Muscle of back (tissue), 11 donors: ENCODE results near the gene WWOX. TPM values are rescaled to one million over a fixed set of nuclear protein-coding genes. Genes with fewer than 3 reads are reported as not detected.
"Not testable (repeated sequence)": the region's sequence is repeated elsewhere in the genome, so short reads cannot be mapped to it uniquely, and the experiment has no call there.

ENCODE experiments used
- DNase-seq, 3 donors: peaks; one replicate each; pipeline versions ENCODE4 v3.0.0 to v3.0.0-alpha.2; 2013
- polyA plus RNA-seq, 10 donors: library from polyadenylated mRNA; unstranded; fragments of 120-200 nt; gene quantifications; one replicate each; pipeline ENCODE4 v1.2.1, GENCODE V29; 2013; ENCODE audit not compliant: insufficient read length in 10 of 10

The WWOX gene
- polyA plus RNA-seq, 10 donors: 7.8 to 14.7 (median 12.8) TPM

DNA sequence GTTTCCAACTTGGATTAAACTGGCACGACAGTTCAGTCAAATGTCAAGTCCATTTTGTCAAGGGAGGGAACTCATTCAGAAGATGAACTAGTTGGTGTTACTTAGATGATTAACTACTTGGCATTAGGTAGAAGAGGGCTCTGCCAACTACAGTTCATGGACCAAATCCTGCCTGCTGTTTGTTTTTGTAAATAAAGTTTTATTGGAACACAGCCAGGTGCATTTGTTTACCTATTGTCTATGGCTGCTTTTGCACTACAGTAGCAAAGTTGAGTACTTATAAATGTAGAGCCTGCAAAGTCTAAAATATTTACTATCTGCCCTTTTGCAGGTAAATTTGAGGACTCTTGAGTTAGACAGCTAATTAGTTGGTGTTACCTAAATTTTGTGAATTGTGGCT is 1091.1 kb downstream of the WWOX start:
- DNase-seq: no peak

DNA sequence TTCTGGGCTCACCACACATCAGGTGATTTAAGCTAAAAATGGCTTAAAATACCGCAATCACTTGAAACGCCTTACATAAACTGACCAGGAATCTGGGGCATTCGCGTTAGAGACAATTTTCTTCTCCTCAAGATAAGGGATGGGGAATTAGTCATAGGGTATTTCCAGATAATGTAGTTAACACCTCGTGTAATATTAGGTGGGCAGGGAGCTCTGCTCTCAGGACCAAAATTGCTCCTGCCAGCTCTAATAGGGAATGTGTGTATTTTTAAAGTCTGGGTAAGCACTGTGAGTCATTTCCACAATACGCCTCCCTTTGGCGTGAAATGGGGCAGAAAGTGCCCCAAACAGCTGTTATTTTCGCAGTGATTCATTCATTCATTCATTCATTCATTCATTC is 1092.5 kb downstream of the WWOX start:
- no peak for DNase-seq

DNA sequence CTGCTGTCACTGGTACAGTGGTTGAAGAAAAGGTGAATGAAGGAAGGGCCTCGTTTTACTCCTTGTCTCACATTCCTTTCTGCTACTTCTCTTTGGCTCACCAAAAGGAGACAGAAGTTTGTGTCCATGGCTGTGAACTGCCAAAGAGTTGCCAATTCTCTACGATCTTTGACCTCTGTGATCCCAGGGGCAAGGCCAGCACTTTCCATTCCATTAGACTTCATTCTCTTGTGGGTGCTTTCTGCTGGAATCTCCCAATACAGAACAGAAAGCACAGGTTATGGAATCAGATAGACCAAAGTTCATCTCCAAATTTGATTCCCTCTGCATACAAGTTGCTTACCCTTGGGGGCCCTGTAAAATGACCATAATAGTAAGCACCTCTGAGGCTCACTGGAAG is 1093.5 kb downstream of the WWOX start:
- no peak for DNase-seq

DNA sequence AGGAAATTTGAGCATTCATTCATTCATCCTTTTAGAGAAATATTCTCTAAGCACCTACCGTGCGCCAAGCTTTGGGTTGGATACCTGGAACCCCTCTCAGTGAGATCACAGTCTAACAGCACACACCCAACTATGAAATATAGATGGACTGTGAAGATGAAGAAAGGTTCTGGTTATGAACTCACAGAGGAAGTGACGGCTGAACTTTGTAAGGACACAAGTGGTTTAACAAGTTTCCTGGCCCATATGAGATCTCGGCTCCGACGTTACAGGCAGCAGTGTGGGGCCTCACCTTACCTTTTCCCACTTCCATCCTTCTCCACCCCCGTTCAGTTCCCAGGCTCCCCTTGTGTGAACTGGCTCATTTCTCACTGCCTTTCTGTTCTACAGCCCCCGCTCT is 1094.8 kb downstream of the WWOX start:
- DNase-seq: no peak

DNA sequence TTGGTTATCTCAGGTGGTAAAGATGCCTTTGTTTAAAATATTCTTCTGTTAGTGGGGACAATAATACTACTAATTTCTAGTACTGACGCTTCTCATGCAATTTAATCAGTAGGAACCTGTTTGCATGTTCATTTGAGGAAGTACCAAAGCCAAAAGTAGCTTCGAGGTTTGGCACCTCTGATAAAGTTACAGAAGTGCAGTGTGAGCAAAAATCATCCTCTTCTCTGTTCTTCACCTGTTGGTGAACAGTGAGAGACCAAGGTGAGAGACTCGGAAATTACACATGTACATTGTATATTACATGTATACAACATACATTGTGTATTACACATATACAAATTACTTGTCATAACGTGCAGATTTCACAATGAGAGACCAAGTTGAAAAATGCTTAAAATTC is 1096.5 kb downstream of the WWOX start:
- no peak for DNase-seq

DNA sequence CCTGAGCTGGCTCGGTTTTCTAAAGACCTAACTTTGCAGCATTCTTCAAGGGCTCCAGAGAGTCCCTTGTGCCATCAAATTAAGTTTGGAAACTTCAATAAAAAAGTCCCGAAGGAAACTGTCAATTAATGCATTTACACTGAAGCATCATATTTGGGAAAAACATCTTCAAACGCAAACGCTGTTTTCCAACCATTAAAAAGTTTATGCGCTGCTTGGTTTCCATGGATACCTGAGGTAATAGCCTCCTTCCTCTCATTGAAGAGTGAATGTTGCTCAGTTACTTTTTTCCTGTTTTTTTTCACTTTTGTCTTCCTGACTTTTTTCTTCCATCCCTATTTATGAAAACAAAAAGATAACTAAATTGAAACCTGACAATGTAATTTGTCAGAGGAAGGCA is 1102.0 kb downstream of the WWOX start:
- DNase-seq: peak in 2 of 3 donors; percentile 6 to 29

DNA sequence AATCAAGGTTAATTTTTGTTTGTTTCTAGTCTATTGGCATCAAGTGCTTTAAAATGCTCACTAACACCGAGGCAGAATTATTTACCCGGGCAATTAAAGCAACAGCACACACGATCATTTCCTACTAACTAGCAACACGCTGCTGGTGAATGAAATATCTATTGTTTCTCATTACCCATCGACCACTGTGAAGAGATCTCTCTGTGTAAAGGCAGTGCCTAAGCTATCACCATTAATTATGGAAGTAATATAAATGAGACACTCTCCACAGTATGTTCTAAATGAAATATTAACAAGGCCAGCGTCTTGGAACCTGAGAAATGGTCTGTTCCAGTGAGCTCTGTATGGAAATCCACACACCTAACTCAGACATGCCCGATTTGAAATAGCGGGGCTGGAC is 1103.5 kb downstream of the WWOX start:
- no peak for DNase-seq

DNA sequence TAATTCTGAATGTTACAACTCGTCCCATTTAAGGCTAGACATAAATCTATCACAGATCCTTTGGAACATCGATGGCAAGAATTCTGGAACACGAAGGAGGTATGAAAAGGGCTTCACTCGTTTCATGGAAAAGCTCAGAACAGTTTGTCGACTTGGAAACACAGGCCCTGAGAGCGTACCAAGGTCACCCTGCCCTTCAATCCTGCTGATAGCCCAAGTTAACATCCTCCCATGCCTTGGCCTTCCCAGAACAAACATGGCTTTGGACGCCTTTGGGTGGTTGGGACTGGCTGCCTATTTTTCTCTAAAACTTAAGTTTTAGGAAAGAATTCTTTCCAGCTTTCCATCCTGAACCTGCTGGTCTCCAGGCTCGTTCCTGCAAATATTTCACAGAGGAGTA is 1105.0 kb downstream of the WWOX start:
- DNase-seq: no peak

DNA sequence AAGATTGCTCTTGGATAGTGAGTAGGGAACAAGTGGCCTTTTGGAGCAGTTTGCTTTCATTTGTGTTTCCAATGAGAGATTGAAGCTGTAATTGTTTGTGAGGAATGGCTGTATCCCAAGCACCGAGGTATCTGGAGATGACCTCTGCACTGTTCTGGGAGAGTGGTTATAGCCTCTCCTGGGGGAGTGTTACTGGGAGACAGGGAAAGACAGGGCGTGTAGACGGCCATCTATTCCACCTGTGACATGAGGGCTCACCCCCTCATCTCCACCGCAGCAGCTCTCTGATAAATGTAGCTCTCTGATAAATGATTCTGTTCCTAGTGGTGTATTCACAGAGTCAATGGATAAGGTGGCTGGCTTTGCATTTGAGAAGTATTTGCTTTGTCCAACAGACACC is 1107.4 kb downstream of the WWOX start:
- no peak for DNase-seq

DNA sequence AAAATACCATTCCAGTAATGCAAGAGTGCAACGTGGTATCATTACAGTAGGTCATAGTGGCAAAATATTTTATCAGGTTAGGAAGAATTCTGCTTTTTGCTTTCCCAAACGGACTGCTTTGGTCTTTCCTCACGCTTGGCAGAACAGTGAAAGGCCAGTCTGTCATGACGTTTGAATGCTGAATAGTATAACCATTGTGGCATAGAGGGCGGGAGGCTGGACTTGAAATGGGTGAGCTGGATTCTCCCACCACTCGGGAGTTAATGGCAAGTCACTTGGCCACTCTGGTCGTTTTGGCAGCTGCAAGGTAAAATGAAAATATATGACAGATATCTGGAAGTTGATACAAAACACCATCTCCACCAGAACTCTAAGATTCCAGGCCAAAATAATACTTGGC is 1109.9 kb downstream of the WWOX start:
- no peak for DNase-seq

DNA sequence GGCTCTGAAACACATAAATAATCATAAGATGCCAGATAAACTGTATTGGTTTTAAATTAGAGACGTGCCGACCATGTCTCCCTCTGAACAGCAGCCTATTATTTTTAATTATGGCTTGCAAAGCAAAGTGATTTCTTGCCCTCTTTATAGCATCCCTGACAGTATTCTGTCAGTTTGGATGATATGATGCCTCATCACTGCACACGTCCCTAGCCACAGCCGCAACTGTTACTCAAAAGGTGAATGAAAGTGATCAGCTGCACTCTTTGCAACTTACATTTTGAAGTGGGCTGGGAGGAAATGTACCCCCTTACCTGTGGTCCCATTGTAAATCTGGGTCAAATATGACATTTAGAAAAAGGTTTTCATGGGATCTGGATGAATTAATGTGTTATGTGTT is 1111.2 kb downstream of the WWOX start:
- no peak for DNase-seq

DNA sequence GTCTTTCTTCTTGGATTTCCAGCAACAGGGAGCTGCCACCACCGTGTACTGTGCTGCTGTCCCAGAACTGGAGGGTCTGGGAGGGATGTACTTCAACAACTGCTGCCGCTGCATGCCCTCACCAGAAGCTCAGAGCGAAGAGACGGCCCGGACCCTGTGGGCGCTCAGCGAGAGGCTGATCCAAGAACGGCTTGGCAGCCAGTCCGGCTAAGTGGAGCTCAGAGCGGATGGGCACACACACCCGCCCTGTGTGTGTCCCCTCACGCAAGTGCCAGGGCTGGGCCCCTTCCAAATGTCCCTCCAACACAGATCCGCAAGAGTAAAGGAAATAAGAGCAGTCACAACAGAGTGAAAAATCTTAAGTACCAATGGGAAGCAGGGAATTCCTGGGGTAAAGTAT is 1112.1 kb downstream of the WWOX start:
- peak; percentile 5 to 30 (median 12) for DNase-seq

DNA sequence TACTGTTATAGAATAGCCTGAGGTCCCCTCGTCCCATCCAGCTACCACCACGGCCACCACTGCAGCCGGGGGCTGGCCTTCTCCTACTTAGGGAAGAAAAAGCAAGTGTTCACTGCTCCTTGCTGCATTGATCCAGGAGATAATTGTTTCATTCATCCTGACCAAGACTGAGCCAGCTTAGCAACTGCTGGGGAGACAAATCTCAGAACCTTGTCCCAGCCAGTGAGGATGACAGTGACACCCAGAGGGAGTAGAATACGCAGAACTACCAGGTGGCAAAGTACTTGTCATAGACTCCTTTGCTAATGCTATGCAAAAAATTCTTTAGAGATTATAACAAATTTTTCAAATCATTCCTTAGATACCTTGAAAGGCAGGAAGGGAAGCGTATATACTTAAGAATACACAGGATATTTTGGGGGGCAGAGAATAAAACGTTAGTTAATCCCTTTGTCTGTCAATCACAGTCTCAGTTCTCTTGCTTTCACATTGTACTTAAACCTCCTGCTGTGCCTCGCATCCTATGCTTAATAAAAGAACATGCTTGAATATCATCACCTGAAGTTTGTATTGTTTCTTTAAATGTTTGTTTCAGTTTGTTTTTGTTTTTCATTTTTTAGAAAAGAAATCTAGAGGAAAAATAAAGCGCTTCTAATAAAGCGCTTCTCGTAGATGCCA is 1112.8 kb downstream of the WWOX start:
- DNase-seq: no peak

DNA sequence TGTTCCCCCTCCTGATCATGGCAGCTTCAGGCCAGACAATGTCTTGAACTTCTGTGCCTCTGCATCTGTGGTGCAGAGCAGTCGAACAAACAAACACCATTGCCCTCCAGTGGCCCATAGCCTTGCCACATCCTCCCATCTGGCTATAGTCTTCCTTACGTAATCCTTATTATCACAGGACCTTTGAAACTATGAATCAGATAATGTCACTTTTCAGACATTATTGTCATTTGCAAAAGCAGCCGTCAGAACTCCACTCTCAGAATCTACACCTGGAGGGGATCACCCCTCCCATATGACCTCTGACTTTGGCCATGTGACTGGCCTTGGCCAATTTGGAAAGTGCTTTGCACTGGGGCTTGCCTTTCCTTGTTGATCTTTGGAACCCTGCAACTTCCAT is 1113.8 kb downstream of the WWOX start:
- peak in 1 of 3 donors; percentile 15 for DNase-seq

DNA sequence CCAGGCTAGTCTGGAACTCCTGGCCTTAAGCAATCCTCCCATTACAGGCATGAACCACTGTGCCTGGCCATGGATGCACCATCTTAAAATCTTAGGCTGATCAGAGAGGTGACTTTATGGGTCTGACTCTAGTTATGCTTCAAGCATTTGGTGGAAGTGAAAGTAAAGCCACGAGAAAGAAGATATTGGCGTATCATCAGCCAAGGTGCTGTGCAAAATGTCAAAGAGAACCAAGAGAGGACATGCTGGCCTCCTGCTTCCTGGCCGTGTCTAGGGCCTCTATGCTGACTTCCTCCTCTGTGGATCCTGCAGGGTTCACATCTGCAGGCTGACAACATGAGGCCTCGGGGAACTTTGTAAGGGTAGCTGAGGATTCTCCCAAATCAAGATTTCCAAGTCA is 1115.8 kb downstream of the WWOX start:
- no peak for DNase-seq

DNA sequence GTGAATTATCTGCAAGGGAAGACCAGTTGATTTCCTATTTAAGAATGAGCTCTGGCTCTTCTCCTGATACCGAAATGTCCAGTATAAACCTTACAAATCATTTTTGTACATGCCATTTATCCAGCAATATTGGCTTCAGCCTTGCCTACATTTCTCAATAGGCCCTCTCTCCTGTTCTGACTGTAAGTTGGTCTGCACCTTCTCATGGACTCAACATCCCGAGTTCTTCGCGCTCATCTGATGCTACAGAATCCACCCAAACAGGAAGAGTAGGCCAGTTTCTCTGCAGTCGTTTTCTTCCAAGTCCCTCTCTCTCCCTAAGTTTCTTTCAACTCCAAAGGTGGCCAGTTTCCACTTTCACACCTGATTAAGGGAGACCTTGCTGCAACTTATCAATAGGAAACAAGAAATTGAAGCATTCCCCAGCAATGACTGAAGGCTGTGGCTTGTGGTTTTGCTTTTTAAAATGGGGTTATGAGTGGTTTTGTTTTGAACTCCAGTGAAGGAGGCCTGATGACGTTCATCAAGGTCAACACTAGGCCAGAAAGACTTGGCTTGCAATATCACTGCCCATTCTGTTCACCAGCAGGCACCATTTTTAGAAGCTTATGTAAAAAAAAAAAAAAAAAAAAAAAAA is 1118.0 kb downstream of the WWOX start:
- DNase-seq: no peak

DNA sequence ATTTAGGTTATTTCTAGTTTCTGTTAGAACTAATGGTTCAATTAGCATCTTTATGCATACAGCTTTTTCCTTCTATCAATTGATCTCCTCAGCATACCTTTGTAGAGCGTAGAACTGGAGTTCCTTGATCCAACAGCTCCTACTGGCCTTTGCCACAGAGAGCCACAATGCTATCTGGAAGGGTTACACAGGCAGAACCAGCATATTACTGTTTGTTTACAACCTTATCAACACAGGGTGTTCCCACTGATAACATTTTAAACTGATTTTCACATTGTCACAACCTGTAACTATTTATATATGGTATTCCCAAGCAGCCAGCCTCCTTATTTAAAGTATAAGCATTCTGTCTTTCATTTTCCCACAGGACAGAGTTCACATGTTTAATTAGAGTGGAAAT is 1118.9 kb downstream of the WWOX start:
- DNase-seq: no peak

DNA sequence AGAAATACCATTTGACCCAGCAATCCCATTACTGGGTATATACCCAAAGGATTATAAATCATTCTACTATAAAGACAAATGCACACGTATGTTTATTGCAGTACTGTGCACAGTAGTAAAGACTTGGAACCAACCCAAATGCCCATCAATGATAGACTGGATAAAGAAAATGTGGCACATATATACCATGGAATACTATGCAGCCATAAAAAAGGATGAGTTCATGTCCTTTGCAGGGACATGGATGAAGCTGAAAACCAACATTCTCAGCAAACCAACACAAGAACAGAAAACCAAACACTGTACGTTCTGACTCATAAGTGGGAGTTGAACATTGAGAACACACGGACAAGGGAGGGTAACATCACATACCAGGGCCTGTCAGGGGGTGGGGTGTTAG is 1126.5 kb downstream of the WWOX start:
- not testable (repeated sequence) for DNase-seq

DNA sequence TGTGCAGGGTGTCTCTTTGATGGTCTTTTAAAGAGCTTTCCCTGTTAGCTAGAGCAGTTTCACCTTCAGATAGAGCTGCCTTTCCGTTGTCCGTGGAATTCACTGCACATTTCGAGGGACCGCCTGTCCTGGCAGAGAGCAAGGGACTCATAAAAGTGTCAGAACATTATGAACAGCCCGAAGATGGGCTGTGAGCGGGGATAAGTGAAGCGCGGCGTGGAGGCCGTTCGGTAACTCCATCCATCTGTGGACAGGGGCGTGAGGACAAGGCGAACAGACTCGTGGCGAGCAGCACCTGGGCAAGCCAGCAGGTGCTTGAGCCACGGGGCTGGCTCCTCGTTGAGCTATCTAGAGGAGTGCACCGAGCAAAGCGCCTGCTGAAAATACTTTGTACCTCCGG is 1129.9 kb downstream of the WWOX start:
- DNase-seq: peak in 1 of 3 donors; percentile 41

DNA sequence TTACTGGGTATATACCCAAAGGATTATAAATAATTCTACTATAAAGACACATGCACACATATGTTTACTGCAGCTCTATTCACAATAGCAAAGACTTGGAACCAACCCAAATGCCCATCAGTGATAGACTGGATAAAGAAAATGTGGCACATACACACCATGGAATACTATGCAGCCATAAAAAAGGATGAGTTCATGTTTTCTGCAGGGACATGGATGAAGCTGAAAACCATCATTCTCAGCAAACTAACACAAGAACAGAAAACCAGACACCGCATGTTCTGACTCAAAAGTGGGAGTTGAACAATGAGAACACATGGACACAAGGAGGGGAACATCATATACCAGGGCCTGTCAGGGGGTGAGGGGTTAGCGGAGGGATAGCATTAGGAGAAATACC is 1146.2 kb downstream of the WWOX start:
- DNase-seq: not testable (repeated sequence)

DNA sequence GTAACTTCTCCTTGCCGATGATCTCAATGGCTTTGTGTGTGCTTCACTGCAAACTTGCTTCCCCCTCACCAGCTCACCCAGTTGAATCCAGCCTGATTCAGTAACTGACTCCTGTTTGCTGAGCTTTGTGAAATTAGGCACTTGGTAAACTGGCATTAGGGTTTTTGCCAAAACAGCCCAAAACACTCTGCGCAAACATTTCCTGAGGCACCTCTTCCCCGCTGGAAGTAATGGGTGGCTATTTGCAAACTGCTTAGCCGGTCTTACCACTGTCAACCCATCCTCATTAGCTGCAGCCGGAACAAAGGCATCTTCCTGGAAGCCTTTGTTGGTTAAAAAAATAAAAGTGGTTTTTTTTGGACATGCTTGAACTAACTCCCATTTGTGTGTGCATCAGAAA is 1147.9 kb downstream of the WWOX start:
- no peak for DNase-seq

DNA sequence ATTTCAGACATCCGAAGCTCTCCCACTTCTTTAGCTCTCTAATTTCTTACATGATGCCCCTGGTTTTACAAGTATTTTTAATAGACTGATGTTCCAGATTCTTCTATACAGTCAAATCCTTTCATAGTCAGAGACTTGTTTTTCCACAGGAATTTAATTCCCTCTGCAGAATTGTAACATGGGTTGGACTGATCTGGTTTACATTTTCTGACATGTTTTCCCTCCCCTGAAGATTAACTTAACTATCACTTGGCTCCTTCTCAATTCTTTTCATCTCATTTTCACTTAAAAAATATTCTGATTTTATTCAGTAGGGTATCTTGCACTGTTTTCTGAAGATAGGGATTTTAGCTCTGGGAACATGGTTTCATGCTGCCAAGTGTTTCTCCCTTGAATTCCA is 1148.9 kb downstream of the WWOX start:
- no peak for DNase-seq

DNA sequence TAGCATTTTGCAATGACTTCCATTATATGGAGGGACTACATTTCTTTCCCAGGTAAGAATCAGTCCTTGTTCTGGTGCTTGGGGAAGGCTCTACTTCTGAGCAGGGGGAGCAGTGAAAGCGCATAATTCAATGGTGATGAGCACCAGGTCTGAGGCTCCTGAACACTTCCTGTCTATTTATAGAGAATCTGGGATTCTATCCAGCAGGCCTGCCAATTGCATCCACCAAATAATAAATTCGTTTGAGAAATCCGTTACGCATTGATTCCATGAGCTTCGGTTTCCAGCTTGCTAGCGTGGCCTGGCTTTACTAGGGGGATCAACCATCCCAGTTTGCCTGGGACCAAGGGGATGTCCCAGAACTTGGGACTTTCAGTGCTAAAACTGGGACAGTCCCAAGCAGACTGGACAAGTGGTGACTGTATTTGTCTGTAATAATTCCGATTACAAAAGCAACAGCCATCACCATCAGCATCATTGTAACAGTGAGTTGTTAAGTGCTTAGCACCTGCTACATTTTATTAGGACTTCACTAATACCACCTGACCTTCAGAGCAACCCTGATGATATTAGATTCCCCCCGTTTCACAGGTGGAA is 1151.1 kb downstream of the WWOX start:
- DNase-seq: peak; percentile 38 to 78 (median 64)
